HEK293 (cell line): ENCODE data around the gene SLC7A14.

Source experiments
- ATF2 ChIP-seq: fragments of 450-650 bp; formaldehyde crosslinking; IDR thresholded peaks from 2 replicates; pipeline ENCODE4 v1.5.1; 2016; ENCODE audit warnings: missing biosample characterization, missing genetic modification characterization, low read depth
- CTCF ChIP-seq: fragments of 450-650 bp; formaldehyde crosslinking; IDR thresholded peaks from 2 replicates; pipeline ENCODE4 v1.5.1; 2016; ENCODE audit warnings: missing biosample characterization, missing genetic modification characterization
- REPIN1 ChIP-seq: fragments of 450-650 bp; formaldehyde crosslinking; IDR thresholded peaks from 2 replicates; pipeline ENCODE4 v1.5.1; 2017; ENCODE audit warnings: missing biosample characterization, missing genetic modification characterization, low read depth
- ZNF350 ChIP-seq: fragments of 450-650 bp; formaldehyde crosslinking; IDR thresholded peaks from 2 replicates; pipeline ENCODE4 v1.5.0; 2017; ENCODE audit warnings: missing biosample characterization, mild to moderate bottlenecking, missing genetic modification characterization
- ZNF530 ChIP-seq: fragments of 450-650 bp; formaldehyde crosslinking; IDR thresholded peaks from 2 replicates; pipeline ENCODE4 v1.5.1; 2016; ENCODE audit warnings: low read depth, missing biosample characterization, missing genetic modification characterization
- ZNF596 ChIP-seq: fragments of 450-650 bp; IDR thresholded peaks from 2 replicates; pipeline ENCODE4 v1.5.0; 2018; ENCODE audit warnings: missing biosample characterization, mild to moderate bottlenecking, missing genetic modification characterization, moderate library complexity

GRCh38 chr3:170579646-170580045 lies 6.2 kb downstream of the SLC7A14 start:
- TF ChIP-seq ATF2 (tag by site-specific recombination) (no peak), ZNF350 (tag by site-specific recombination) (no peak), ZNF530 (tag by site-specific recombination) (no peak), ZNF596 (tag by site-specific recombination) (no peak), REPIN1 (tag by site-specific recombination) (no peak), CTCF (tag by site-specific recombination) (no peak)
